Measurements from ENCODE around the gene SLC6A1. TPM values are rescaled to one million over a fixed set of nuclear protein-coding genes. Genes with fewer than 3 reads are reported as not detected.

The SLC6A1 gene
- total and polyA plus RNA-seq, 4 donors = 16.0 to 71.9 (median 33.8) TPM

GRCh38 chr3:11029948-11030347 is 37.4 kb downstream of the SLC6A1 start (continued):
- TF ChIP-seq REST (IDR thresholded peaks at IDR 0.05) = no peak
- TF ChIP-seq EGR1 (IDR thresholded peaks at IDR 0.05; ENCODE audit: low read depth in 2 of 2) = no peak
- no peak for TF ChIP-seq FOXA1 (IDR thresholded peaks at IDR 0.05)
- no peak for TF ChIP-seq GABPA (IDR thresholded peaks at IDR 0.05 in 1 of 2, conservative IDR thresholded peaks at IDR 0.05 in 1 of 2)
- TF ChIP-seq RXRA (IDR thresholded peaks at IDR 0.05) = no peak
- TF ChIP-seq HNF4G (IDR thresholded peaks at IDR 0.05) = no peak

GRCh38 chr3:11033871-11034270 is 41.3 kb downstream of the SLC6A1 start:
- no peak for TF ChIP-seq REST (IDR thresholded peaks at IDR 0.05)
- no peak for TF ChIP-seq FOXA1 (IDR thresholded peaks at IDR 0.05)
- no peak for TF ChIP-seq SP1 (IDR thresholded peaks at IDR 0.05)
- TF ChIP-seq HNF4G (IDR thresholded peaks at IDR 0.05) = no peak
- TF ChIP-seq GABPA (IDR thresholded peaks at IDR 0.05 in 1 of 2, conservative IDR thresholded peaks at IDR 0.05 in 1 of 2) = no peak
- TF ChIP-seq RXRA (IDR thresholded peaks at IDR 0.05) = no peak
- TF ChIP-seq FOXA2 (IDR thresholded peaks at IDR 0.05) = no peak
- TF ChIP-seq, protein P1, sequence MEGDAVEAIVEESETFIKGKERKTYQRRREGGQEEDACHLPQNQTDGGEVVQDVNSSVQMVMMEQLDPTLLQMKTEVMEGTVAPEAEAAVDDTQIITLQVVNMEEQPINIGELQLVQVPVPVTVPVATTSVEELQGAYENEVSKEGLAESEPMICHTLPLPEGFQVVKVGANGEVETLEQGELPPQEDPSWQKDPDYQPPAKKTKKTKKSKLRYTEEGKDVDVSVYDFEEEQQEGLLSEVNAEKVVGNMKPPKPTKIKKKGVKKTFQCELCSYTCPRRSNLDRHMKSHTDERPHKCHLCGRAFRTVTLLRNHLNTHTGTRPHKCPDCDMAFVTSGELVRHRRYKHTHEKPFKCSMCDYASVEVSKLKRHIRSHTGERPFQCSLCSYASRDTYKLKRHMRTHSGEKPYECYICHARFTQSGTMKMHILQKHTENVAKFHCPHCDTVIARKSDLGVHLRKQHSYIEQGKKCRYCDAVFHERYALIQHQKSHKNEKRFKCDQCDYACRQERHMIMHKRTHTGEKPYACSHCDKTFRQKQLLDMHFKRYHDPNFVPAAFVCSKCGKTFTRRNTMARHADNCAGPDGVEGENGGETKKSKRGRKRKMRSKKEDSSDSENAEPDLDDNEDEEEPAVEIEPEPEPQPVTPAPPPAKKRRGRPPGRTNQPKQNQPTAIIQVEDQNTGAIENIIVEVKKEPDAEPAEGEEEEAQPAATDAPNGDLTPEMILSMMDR (IDR thresholded peaks at IDR 0.05; ENCODE audit: low read depth, low read length, missing input control) = no peak
- TF ChIP-seq YY1 (IDR thresholded peaks at IDR 0.05) = no peak
- no peak for TF ChIP-seq ATF3 (IDR thresholded peaks at IDR 0.05)
- no peak for TF ChIP-seq NR2F2 (IDR thresholded peaks at IDR 0.05)
- TF ChIP-seq HNF4A (conservative IDR thresholded peaks at IDR 0.05) = no peak
- TF ChIP-seq RAD21 (IDR thresholded peaks at IDR 0.05) = no peak
- no peak for TF ChIP-seq EGR1 (IDR thresholded peaks at IDR 0.05; ENCODE audit: low read depth in 2 of 2)
- no peak for TF ChIP-seq ZBTB33 (IDR thresholded peaks at IDR 0.05)
- TF ChIP-seq MAX (IDR thresholded peaks at IDR 0.05) = no peak
- TF ChIP-seq TAF1 (conservative IDR thresholded peaks at IDR 0.05) = no peak
- TF ChIP-seq JUND (IDR thresholded peaks at IDR 0.05) = no peak
- Histone ChIP-seq H3K4me1 (ENCODE audit: control insufficient read depth in 4 of 4, insufficient read depth in 4 of 4, low read length in 3 of 4) (no peaks in the 10 kb centered on the region), H3K27me3 (ENCODE audit: control insufficient read depth in 4 of 4, insufficient read depth in 4 of 4, low read length in 3 of 4) (no peaks in the 10 kb centered on the region)

More at GRCh38 chr3:11033871-11034270, 41.3 kb downstream of the SLC6A1 start:
- H3K9me3 ChIP-seq (ENCODE audit: control insufficient read depth in 4 of 4, low read length in 3 of 4) = no peaks in the 10 kb centered on the region
- H3K4me3 ChIP-seq (ENCODE audit: low read depth in 1 of 3, low read length in 3 of 3) = no peak overlapping the region
- 89% methylated on average over 3 of the region's 3 CpGs for WGBS
- no peak overlapping the region for H3K9ac ChIP-seq (ENCODE audit: low read depth in 1 of 2, low read length in 2 of 2)
- no peak for DNase-seq (ENCODE audit: low spot score)
- peaks cover 2 to 59% (median 35%) of the 10 kb centered on the region in 4 donors for H3K36me3 ChIP-seq (ENCODE audit: control insufficient read depth in 4 of 4, insufficient read depth in 3 of 4, low read depth in 1 of 4, low read length in 3 of 4)
- no peak overlapping the region for H3K27ac ChIP-seq (ENCODE audit: low read depth in 1 of 2, low read length in 2 of 2)

All from liver (tissue), 9 donors.